Keratinocyte (primary cell): Measurements from ENCODE around the gene CHRM1. TPM values are rescaled to one million over a fixed set of nuclear protein-coding genes. Genes with fewer than 3 reads are reported as not detected.

Experiments used
- DNase-seq: peaks from one replicate; pipeline ENCODE4 v3.0.0-alpha.2; 2011; ENCODE audit warnings: low read depth, missing footprints, low spot score
- FAIRE-seq: peaks from 2 replicates; lab custom pipeline; 2011; peaks lifted over from hg19 to GRCh38; lab: Jason Lieb, UNC
- H2AFZ ChIP-seq: 2 replicates; pipeline ENCODE4 v1.6.0; 2012; ENCODE audit warnings: low read length, control low read depth, inconsistent platforms; ENCODE audit not compliant: control insufficient read depth
- H3K27ac ChIP-seq: 2 replicates; pipeline ENCODE4 v1.5.1; 2011; ENCODE audit warnings: low read length; ENCODE audit not compliant: control insufficient read depth, insufficient read depth
- H3K27me3 ChIP-seq: 3 replicates; pipeline ENCODE4 v1.6.0; 2011; ENCODE audit warnings: low read length; ENCODE audit not compliant: control insufficient read depth, insufficient read depth; ENCODE audit errors: extremely low read depth
- H3K36me3 ChIP-seq, 2 experiments: 2 replicates in 1 of 2; 3 replicates in 1 of 2; pipeline ENCODE4 v1.5.1; 2011; ENCODE audit warnings: low read length in 2 of 2, mild to moderate bottlenecking in 1 of 2; ENCODE audit not compliant: control insufficient read depth in 2 of 2, insufficient read depth in 2 of 2; ENCODE audit errors: extremely low read depth in 1 of 2
- H3K4me1 ChIP-seq: 3 replicates; pipeline ENCODE4 v1.5.1; 2011; ENCODE audit warnings: low read length; ENCODE audit not compliant: control insufficient read depth, insufficient read depth; ENCODE audit errors: extremely low read depth
- H3K4me2 ChIP-seq: 3 replicates; pipeline ENCODE4 v1.6.0; 2011; ENCODE audit warnings: low read depth, low read length; ENCODE audit not compliant: control insufficient read depth, insufficient read depth; ENCODE audit errors: extremely low read depth
- H3K4me3 ChIP-seq, 3 experiments: fragments of 200-600 bp in 1 of 3; sonication (generic) in 1 of 3; 2 replicates in 2 of 3; 3 replicates in 1 of 3; pipeline ENCODE4 v1.5.1; 2011 to 2016; ENCODE audit warnings: low read length in 3 of 3, mild to moderate bottlenecking in 3 of 3, control low read depth in 2 of 3, inconsistent platforms in 1 of 3, low read depth in 1 of 3, mixed read lengths in 1 of 3, mixed run types in 1 of 3, moderate library complexity in 1 of 3; ENCODE audit not compliant: control insufficient read depth in 2 of 3, insufficient read depth in 2 of 3; ENCODE audit errors: extremely low read depth in 1 of 3
- H3K79me2 ChIP-seq: 2 replicates; pipeline ENCODE4 v1.6.0; 2012; ENCODE audit warnings: low read length; ENCODE audit not compliant: control insufficient read depth, insufficient read depth
- H3K9ac ChIP-seq: 3 replicates; pipeline ENCODE4 v1.6.0; 2011; ENCODE audit warnings: low read length; ENCODE audit not compliant: control insufficient read depth, insufficient read depth; ENCODE audit errors: extremely low read depth
- H3K9me1 ChIP-seq: 3 replicates; pipeline ENCODE4 v1.6.0; 2011; ENCODE audit warnings: low read length; ENCODE audit not compliant: control insufficient read depth, insufficient read depth; ENCODE audit errors: extremely low read depth
- H3K9me3 ChIP-seq: 2 replicates; pipeline ENCODE4 v1.5.1; 2012; ENCODE audit warnings: low read depth, low read length; ENCODE audit not compliant: control insufficient read depth
- H4K20me1 ChIP-seq: 3 replicates; pipeline ENCODE4 v1.6.0; 2011; ENCODE audit warnings: low read length; ENCODE audit not compliant: control insufficient read depth, insufficient read depth; ENCODE audit errors: extremely low read depth
- EZH2 ChIP-seq: IDR thresholded peaks from one replicate; pipeline ENCODE4 v1.6.1; 2012; ENCODE audit warnings: inconsistent platforms, mild to moderate bottlenecking, low read length, moderate library complexity
- dilution Hi-C: fragments of 300-500 bp; cut with MboI; formaldehyde crosslinking; loops from one replicate; pipeline ENCODE4 v1.7.0; 2020; ENCODE audit warnings: low sequenced_read_pairs; ENCODE audit not compliant: extremely low pct_ligation_motif_present
- polyA plus RNA-seq, 5 experiments: library from polyadenylated mRNA; depleted of rRNA in 3 of 5; stranded (reverse) in 3 of 5; stranded (forward) in 1 of 5; unstranded in 1 of 5; fragments of >200 nt; gene quantifications; 1 replicate in 1 of 5; 2 replicates in 3 of 5; 3 replicates in 1 of 5; pipeline versions ENCODE4 v1.2.1 to v1.2.3, GENCODE V29; 2011 to 2012; ENCODE audit warnings: missing spikeins in 2 of 5, low read depth in 1 of 5, low replicate concordance in 1 of 5
- TF ChIP-seq, protein P1 (sequence below), 3 experiments: IDR thresholded peaks in 1 of 3; conservative IDR thresholded peaks in 1 of 3; optimal IDR thresholded peaks in 1 of 3; 2 replicates in 2 of 3; 3 replicates in 1 of 3; pipeline versions ENCODE3 to v1.5.1; 2011; ENCODE audit warnings: low read length in 3 of 3, mild to moderate bottlenecking in 3 of 3, moderate library complexity in 2 of 3, control low read depth in 1 of 3, inconsistent platforms in 1 of 3; ENCODE audit not compliant: insufficient read depth in 2 of 3; ENCODE audit errors: extremely low read depth in 1 of 3

Gene CHRM1
- polyA plus RNA-seq, 1 donor (not counting 4 experiments of a cell fraction or from before 2014, with no cell fraction given) = not detected

DNA sequence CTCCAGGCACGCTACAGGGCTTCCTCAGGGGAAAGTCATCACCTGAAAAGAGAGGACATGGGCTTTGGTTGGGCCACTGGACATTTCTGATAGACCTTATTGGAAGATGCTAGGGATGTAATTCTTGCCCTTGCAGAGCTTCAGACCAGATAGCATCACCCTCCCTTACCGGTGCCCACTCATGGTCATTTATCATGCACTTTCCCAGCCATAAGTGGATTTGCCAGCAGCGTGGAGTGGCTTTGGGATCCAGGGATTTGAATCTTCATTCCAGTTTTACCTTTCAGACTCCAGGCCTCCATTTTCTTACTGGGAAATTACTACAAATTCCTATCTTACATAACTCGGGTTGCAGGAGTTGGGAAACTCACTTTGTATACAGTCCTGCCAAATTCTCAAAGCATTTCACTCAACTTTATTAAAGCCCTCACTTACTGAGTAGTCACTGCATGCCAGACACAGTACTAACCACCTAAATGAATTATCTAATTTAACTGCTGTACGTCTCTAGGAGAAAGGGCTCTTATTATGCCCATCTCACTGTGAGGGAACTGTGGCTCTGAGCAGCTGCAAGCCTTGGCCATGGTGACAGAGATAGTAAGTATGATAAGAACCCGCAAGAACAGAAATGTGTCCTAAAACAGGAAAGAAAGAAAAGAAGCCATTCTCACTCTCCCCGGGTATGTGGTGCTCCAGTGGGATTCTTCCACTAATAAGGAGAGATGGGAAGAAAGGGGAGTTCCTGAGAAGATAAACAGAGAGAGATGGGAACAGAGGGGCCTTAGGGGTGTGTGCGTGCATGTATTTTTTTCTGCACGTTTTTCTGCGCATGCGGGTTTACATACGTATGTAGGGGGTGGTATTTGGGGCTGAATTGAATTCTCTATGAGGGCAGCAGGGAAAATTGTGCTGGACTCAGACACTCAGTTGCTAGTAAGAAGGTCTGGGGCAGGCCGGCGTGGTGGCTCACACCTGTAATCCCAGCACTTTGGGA is 9.7 kb downstream of the CHRM1 start:
- H2AFZ ChIP-seq = no peak overlapping the region
- no peak overlapping the region for H3K4me3 ChIP-seq
- H3K4me2 ChIP-seq = no peak overlapping the region
- H3K9ac ChIP-seq = no peak overlapping the region
- no peak for TF ChIP-seq EZH2
- TF ChIP-seq, protein P1, sequence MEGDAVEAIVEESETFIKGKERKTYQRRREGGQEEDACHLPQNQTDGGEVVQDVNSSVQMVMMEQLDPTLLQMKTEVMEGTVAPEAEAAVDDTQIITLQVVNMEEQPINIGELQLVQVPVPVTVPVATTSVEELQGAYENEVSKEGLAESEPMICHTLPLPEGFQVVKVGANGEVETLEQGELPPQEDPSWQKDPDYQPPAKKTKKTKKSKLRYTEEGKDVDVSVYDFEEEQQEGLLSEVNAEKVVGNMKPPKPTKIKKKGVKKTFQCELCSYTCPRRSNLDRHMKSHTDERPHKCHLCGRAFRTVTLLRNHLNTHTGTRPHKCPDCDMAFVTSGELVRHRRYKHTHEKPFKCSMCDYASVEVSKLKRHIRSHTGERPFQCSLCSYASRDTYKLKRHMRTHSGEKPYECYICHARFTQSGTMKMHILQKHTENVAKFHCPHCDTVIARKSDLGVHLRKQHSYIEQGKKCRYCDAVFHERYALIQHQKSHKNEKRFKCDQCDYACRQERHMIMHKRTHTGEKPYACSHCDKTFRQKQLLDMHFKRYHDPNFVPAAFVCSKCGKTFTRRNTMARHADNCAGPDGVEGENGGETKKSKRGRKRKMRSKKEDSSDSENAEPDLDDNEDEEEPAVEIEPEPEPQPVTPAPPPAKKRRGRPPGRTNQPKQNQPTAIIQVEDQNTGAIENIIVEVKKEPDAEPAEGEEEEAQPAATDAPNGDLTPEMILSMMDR (optimal IDR thresholded peaks at IDR 0.05 in 1 of 3, IDR thresholded peaks at IDR 0.05 in 1 of 3, conservative IDR thresholded peaks at IDR 0.05 in 1 of 3; ENCODE audit: extremely low read depth in 1 of 3, insufficient read depth in 2 of 3, low read length in 3 of 3) = no peak
- dilution Hi-C loops = no loop called here
- no peaks in the 10 kb centered on the region for H3K36me3 ChIP-seq
- no peaks in the 10 kb centered on the region for H3K9me3 ChIP-seq
- FAIRE-seq (no peak), DNase-seq (no peak)
- H3K4me1 ChIP-seq = peaks cover 5% of the 10 kb centered on the region
- H3K9me1 ChIP-seq = no peaks in the 10 kb centered on the region
- H3K27ac ChIP-seq = no peak overlapping the region
- H3K27me3 ChIP-seq = no peaks in the 10 kb centered on the region
- no peaks in the 10 kb centered on the region for H4K20me1 ChIP-seq
- H3K79me2 ChIP-seq = no peaks in the 10 kb centered on the region

DNA sequence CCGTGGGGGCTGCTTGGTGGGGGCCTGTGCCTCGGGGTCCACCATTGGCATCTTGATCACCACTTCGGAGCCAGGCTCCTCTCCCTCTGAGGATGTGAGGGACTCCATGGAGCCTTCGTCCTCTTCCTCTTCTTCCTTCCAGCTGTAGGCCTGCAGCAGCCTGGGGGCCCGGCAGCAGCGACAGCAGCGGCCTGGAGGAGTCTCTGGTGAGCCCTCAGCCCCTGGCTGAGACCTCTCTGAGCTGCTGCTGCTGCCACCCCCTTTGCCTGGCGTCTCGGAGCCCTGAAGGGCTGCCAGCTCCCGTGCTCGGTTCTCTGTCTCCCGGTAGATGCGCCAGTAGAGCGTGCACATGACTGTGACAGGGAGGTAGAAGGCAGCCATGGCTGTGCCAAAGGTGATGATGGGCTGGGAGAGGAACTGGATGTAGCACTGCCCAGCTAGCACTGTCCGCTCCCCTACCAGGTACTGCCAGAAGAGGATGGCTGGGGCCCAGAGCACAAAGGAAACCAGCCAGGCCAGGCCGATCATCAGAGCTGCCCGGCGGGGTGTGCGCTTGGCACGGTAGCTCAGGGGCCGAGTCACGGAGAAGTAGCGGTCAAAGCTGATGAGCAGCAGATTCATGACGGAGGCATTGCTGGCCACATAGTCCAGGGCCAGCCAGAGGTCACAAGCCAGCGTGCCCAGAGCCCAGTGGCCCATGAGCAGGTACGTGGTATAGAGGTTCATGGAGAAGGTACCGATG is 10.9 kb downstream of the CHRM1 start:
- Histone ChIP-seq H3K9me1 (no peaks in the 10 kb centered on the region), H3K9me3 (no peaks in the 10 kb centered on the region), H3K9ac (no peak overlapping the region), H3K4me3 (no peak overlapping the region), H3K27ac (no peak overlapping the region), H3K27me3 (no peaks in the 10 kb centered on the region), H4K20me1 (no peaks in the 10 kb centered on the region), H3K4me1 (peaks cover 5% of the 10 kb centered on the region), H3K36me3 (no peaks in the 10 kb centered on the region), H3K79me2 (no peaks in the 10 kb centered on the region), H2AFZ (no peak overlapping the region), H3K4me2 (no peak overlapping the region)
- DNase-seq (no peak), FAIRE-seq (no peak)
- TF ChIP-seq, protein P1 (optimal IDR thresholded peaks at IDR 0.05 in 1 of 3, IDR thresholded peaks at IDR 0.05 in 1 of 3, conservative IDR thresholded peaks at IDR 0.05 in 1 of 3; ENCODE audit: extremely low read depth in 1 of 3, insufficient read depth in 2 of 3, low read length in 3 of 3) = no peak
- TF ChIP-seq EZH2 = no peak
- dilution Hi-C loops = no loop called here
